Ramos (cell line): Measurements from ENCODE around the gene ACSBG1.

ENCODE experiments used
- in situ Hi-C: fragments of 300-500 bp; cut with MboI; formaldehyde crosslinking; loops from one replicate; pipeline ENCODE4 v1.14.3; 2022; ENCODE audit warnings: low sequenced_read_pairs; ENCODE audit not compliant: unreplicated experiment

Gene ACSBG1

GRCh38 chr15:78234515-78235040, at the start of gene ACSBG1:
Gene ACSBG1, minus strand, starts transcription at chr15:78234565. Its CDS starts 64 bp downstream, at chr15:78234501.
- in situ Hi-C loops: loop anchor here (5.0 kb wide), 1 partner anchor 122 kb away; no protein-coding TSS in a partner anchor

- in situ Hi-C loops: no loop called here
Measured at GRCh38 chr15:78282324-78282723, 48.0 kb upstream of the ACSBG1 start.

- in situ Hi-C loops: no loop called here
Measured at GRCh38 chr15:78280319-78281072, 46.1 kb upstream of the ACSBG1 start.

- in situ Hi-C loops: no loop called here
Measured at GRCh38 chr15:78276064-78276943, 41.9 kb upstream of the ACSBG1 start.

- in situ Hi-C loops: no loop called here
Measured at GRCh38 chr15:78274994-78275393, 40.6 kb upstream of the ACSBG1 start.

- in situ Hi-C loops: no loop called here
Measured at GRCh38 chr15:78272776-78273175, 38.4 kb upstream of the ACSBG1 start.

- in situ Hi-C loops: no loop called here
Measured at GRCh38 chr15:78272316-78272715, 38.0 kb upstream of the ACSBG1 start.

GRCh38 chr15:78266806-78267205, 32.4 kb upstream of the ACSBG1 start:
- in situ Hi-C loops: no loop called here

- in situ Hi-C loops: no loop called here
Measured at GRCh38 chr15:78266229-78266628, 31.9 kb upstream of the ACSBG1 start.

GRCh38 chr15:78265752-78266224, 31.4 kb upstream of the ACSBG1 start:
- in situ Hi-C loops: no loop called here

- in situ Hi-C loops: no loop called here
Measured at GRCh38 chr15:78265137-78265460, 30.7 kb upstream of the ACSBG1 start.

- in situ Hi-C loops: no loop called here
Measured at GRCh38 chr15:78264304-78265136, 30.2 kb upstream of the ACSBG1 start, which contains the start of gene DNAJA4. Gene DNAJA4, plus strand, starts transcription at chr15:78264562. Its CDS starts 202 bp downstream, at chr15:78264764.

GRCh38 chr15:78263907-78264303, 29.5 kb upstream of the ACSBG1 start:
- in situ Hi-C loops: no loop called here

- in situ Hi-C loops: no loop called here
Measured at GRCh38 chr15:78263351-78263781, 29.0 kb upstream of the ACSBG1 start.

GRCh38 chr15:78261062-78261461, 26.7 kb upstream of the ACSBG1 start:
- in situ Hi-C loops: no loop called here

- in situ Hi-C loops: no loop called here
Measured at GRCh38 chr15:78260489-78260888, 26.1 kb upstream of the ACSBG1 start.

- in situ Hi-C loops: no loop called here
Measured at GRCh38 chr15:78259232-78259631, 24.9 kb upstream of the ACSBG1 start.

GRCh38 chr15:78257681-78258080, 23.3 kb upstream of the ACSBG1 start:
- in situ Hi-C loops: no loop called here

GRCh38 chr15:78256044-78256437, 21.7 kb upstream of the ACSBG1 start:
- in situ Hi-C loops: no loop called here

- in situ Hi-C loops: no loop called here
Measured at GRCh38 chr15:78255421-78256043, 21.2 kb upstream of the ACSBG1 start.
